HCT116 (cell line): ENCODE data around the gene GADD45G.

ENCODE experiments used
- CTCF ChIP-seq, 3 experiments: fragments of 200-600 bp in 1 of 3; sonication (generic) in 1 of 3; IDR thresholded peaks in 2 of 3; conservative IDR thresholded peaks in 1 of 3; 2 replicates each; pipeline ENCODE4 v1.5.1; 2012 to 2017; ENCODE audit warnings: low read depth in 2 of 3, low read length in 2 of 3, antibody characterized with exemption in 1 of 3, borderline replicate concordance in 1 of 3, control low read depth in 1 of 3, mild to moderate bottlenecking in 1 of 3, mixed read lengths in 1 of 3, mixed run types in 1 of 3, moderate library complexity in 1 of 3; ENCODE audit not compliant: insufficient read depth in 1 of 3
- REST ChIP-seq: IDR thresholded peaks from 2 replicates; pipeline ENCODE4 v1.6.1; 2012; ENCODE audit warnings: low read depth
- ZFX ChIP-seq: fragments of 450-650 bp; IDR thresholded peaks from 2 replicates; pipeline ENCODE4 v1.6.1; 2017

- TF ChIP-seq ZFX (no peak), CTCF (IDR thresholded peaks at IDR 0.05 in 2 of 3, conservative IDR thresholded peaks at IDR 0.05 in 1 of 3; ENCODE audit: borderline replicate concordance in 1 of 3, insufficient read depth in 1 of 3, low read depth in 2 of 3, low read length in 2 of 3) (no peak), REST (no peak)
Measured at GRCh38 chr9:89591274-89592212, 13.3 kb upstream of the GADD45G start.
